GM15510 (cell line): ENCODE results near the gene SNX14.

Experiments used
- POLR2A ChIP-seq: IDR thresholded peaks from 3 replicates; pipeline ENCODE4 v1.6.1; 2011; ENCODE audit warnings: borderline replicate concordance; ENCODE audit not compliant: insufficient read length; ENCODE audit errors: extremely low read depth

SNX14 gene

GRCh38 chr6:85610182-85610895, 16.7 kb upstream of the SNX14 start:
- TF ChIP-seq POLR2A: no peak

- TF ChIP-seq POLR2A: no peak
These were observed 8.4 kb upstream of the SNX14 start for GRCh38 chr6:85602100-85602499.

GRCh38 chr6:85600713-85601313, 7.2 kb upstream of the SNX14 start:
- no peak for TF ChIP-seq POLR2A

- no peak for TF ChIP-seq POLR2A
These were observed 706 bp upstream of the SNX14 start for GRCh38 chr6:85594197-85594930.

- no peak for TF ChIP-seq POLR2A
These were observed 1.6 kb downstream of the SNX14 start for GRCh38 chr6:85592033-85592432.

- no peak for TF ChIP-seq POLR2A
These were observed 2.5 kb downstream of the SNX14 start for GRCh38 chr6:85591207-85591606.

- no peak for TF ChIP-seq POLR2A
These were observed 7.9 kb downstream of the SNX14 start for GRCh38 chr6:85585741-85586140.

- TF ChIP-seq POLR2A: no peak
These were observed 12.1 kb downstream of the SNX14 start for GRCh38 chr6:85581572-85581971.

GRCh38 chr6:85580878-85581267, 12.8 kb downstream of the SNX14 start:
- no peak for TF ChIP-seq POLR2A

GRCh38 chr6:85580118-85580877, 13.4 kb downstream of the SNX14 start:
- no peak for TF ChIP-seq POLR2A

- no peak for TF ChIP-seq POLR2A
These were observed 14.1 kb downstream of the SNX14 start for GRCh38 chr6:85579581-85579980.

- no peak for TF ChIP-seq POLR2A
These were observed 17.2 kb downstream of the SNX14 start for GRCh38 chr6:85576476-85576875.

GRCh38 chr6:85574932-85575598, 18.6 kb downstream of the SNX14 start:
- TF ChIP-seq POLR2A: no peak

GRCh38 chr6:85569323-85569722, 24.3 kb downstream of the SNX14 start:
- no peak for TF ChIP-seq POLR2A
